T-helper 9 cell (primary cell): Measurements from ENCODE around the gene AP2M1.
"Not testable (repeated sequence)": the region's sequence is repeated elsewhere in the genome, so short reads cannot be mapped to it uniquely, and the experiment has no call there.

Experiments used
- DNase-seq: peaks from one replicate; pipeline ENCODE4 v3.0.0-alpha.2; 2020
- total RNA-seq, 2 donors: gene quantifications; one replicate each; lab custom pipeline; 2026; lab: John Stamatoyannopoulos, UW

The AP2M1 gene
- 111 to 225 reads per million in 2 donors for total RNA-seq

GRCh38 chr3:184174646-184175492 is at the start of gene AP2M1:
AP2M1 (plus strand) TSS chr3:184174855; CDS start chr3:184176994, 2,139 bp downstream.
- DNase-seq: peak; percentile 93

- no peak for DNase-seq
Measured at GRCh38 chr3:184126006-184126405, 48.6 kb upstream of the AP2M1 start.

- DNase-seq: no peak
Measured at GRCh38 chr3:184129012-184129411, 45.6 kb upstream of the AP2M1 start.

GRCh38 chr3:184132945-184133344 is 41.7 kb upstream of the AP2M1 start:
- no peak for DNase-seq

DNA sequence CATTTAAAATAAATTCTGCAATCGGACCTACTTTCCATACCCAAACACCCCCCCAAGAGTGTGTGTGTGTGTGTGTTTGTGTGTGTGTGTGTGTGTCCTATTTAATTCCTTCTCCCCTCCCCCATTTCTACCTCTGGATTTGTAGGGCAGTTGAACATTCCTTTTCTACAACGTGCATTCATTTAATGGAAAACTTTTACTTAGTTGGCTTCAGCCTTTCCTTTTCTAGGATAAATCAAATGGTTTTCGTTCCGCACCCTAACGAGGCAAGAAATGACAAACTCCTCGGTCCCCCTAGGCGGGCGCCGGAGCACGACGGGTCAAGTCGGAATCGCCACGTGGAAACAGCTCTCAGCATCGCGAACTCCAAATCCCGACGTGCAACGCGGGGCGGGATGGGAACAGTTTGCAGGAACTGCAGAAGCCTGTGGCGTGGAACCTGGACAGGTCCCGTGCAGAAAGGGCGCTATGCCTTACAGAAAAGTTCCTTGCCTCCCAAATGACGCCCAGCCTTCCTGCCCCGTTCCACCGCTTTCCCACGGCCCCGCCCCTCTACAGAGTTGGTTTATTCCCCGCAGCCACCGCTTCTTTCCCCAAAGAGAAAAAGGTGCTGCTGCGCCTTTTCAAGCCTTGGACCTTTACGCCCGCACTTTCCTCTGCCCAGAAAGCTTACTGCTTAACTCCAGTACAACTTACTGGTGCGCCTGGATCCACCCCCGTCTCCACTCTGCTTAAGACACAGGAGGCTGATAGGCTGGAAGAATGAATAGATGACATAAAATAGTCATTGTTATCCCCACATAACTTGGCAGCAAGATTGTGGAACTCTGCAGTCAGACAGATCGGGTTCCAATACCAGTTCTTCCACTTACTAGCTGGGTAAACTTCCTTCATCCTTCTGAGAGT is 40.6 kb upstream of the AP2M1 start:
- DNase-seq: peak; percentile 19

GRCh38 chr3:184134746-184135148 is 39.9 kb upstream of the AP2M1 start:
- no peak for DNase-seq

DNA sequence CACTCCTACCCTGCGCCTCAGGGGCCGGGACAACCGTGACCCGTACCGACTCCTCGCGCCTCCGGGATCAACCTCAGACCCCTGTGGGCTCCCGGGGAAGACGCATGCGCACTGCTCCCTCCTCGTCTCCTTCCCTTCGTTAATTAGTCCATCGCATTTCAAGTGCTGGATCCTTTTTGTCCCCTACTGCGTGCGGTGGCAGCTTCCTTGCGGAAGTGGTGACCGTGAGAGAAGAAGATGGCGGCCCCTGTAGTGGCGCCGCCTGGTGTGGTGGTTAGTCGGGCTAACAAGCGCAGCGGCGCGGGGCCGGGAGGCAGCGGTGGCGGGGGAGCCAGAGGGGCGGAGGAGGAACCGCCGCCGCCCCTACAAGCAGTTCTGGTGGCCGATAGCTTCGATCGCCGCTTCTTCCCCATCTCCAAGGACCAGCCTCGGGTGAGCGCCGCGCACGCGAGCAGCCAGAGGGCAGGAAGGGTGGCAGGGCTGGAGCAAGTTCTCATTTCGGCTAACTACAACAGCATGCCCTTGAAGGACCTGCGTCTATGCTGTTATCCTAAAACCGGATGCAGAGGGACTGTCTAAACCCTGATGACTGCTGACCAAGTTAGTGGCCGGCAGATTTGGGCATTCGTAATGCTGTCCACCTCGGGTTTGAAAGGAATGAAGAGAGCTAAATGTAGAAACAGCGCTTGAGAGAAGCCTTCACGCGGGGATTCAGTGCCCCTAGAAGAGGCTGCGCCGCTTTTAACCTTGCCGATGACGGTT is 39.3 kb upstream of the AP2M1 start, which contains the start of gene EIF2B5:
Gene EIF2B5, plus strand, starts transcription at position 210 of the 762 bp plus-strand sequence. Its CDS starts 28 bp downstream, at position 238.
- DNase-seq: peak; percentile 78

DNA sequence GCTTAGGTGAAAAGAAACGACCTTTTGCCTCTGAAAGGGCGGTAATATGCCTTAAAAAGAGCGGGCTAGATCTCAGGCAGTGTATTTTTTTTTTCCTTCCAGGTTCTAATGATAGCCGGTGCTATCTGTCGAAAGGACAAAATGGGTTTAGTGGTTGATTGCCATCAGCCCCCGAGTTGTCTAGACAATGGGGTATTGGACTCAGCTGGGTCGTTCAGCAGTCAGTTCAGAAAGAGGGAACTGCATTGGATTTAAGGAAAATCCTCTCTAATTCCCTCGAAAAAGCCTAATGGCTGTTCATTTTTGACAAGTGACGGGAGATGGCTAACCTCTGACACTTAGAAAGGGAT is 38.8 kb upstream of the AP2M1 start:
- DNase-seq: no peak

DNA sequence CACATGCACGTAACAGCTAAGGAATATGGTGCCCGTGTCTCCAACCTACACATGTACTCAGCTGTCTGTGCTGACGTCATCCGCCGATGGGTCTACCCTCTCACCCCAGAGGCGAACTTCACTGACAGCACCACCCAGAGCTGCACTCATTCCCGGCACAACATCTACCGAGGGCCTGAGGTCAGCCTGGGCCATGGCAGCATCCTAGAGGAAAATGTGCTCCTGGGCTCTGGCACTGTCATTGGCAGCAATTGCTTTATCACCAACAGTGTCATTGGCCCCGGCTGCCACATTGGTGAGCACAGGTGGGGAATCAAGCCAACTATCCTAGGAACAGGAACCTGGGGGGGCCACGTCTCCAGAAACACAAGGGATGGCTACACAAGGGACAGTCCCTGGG is 34.2 kb upstream of the AP2M1 start:
- no peak for DNase-seq

- no peak for DNase-seq
Measured at GRCh38 chr3:184142199-184142598, 32.5 kb upstream of the AP2M1 start.

- DNase-seq: no peak
Measured at GRCh38 chr3:184143327-184143726, 31.3 kb upstream of the AP2M1 start.

- no peak for DNase-seq
Measured at GRCh38 chr3:184144505-184144904, 30.1 kb upstream of the AP2M1 start.

DNA sequence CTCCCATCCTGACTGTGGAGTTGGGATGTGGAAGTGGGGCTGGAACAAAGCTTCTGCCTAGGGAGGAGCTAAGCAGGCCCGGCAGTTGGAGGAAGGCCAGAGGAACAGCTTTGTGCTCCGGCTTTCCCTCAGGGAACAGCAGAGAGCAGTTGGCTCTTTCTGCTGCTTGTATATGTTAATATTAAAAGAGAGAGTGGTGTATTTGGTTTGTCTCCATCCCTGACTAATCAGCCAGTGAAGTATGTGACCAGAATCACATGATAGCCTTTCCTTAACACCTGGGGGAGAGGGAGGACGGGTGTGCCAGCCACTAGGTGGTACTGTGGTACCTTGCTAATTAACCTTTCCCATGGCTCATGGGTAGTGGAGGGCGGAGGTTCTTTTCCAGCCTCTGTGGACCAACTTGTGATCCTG is 29.5 kb upstream of the AP2M1 start:
- DNase-seq: no peak

DNA sequence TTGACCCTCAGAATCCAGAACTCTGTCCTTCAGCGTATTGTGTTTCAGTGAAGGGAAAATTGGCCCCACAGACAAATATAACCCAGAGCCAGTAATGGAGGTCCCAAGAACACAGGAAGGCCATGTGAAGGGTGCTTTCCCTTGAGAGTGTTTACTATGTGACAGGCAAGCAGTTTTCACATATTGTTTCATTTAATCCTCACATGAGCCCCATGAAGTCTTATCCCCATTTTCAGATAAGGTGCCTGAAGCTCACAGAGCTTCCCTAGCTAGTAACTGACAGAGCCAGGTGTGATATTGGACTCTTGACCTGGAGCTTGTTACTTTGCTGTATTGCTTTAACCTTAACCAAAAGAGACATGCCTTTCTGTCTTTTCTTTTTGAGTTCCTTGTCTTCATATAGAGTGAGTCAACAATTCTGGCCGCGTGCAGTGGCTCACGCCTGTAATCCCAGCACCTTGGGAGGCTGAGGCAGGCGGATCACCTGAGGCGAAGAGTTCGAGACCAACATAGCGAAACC is 28.8 kb upstream of the AP2M1 start:
- DNase-seq: no peak

GRCh38 chr3:184148076-184148475 is 26.6 kb upstream of the AP2M1 start:
- DNase-seq: no peak

DNA sequence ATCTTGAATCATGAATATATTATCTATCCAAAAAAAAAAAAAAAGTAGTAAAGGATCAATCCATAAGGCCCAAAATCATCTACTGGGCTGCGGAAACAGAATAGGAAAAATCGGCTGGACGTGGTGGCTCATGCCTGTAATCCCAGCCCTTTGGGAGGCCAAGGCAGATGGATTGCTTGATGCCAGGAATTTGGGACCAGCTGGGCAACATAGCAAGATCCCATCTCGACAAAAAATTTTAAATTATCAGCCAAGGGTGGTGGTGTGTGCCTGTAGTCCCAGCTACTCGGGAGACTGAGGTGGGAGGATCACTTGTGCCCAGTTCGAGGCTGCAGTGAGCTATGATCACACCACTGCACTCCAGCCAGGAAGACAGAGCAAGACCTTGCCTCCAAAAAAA is 25.5 kb upstream of the AP2M1 start:
- no peak for DNase-seq

DNA sequence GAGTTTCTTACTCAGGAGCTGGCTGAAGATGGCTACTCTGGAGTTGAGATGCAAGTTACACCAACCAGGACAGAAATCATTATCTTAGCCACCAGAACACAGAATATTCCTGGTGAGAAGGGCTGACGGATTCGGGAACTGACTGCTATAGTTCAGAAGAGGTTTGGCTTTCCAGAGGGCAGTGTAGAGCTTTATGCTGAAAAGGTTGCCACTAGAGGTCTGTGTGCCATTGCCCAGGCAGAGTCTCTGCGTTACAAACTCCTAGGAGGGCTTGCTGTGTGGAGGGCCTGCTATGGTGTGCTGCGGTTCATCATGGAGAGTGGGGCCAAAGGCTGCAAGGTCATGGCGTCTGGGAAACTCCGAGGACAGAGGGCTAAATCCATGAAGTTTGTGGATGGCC is 24.9 kb upstream of the AP2M1 start:
- DNase-seq: not testable (repeated sequence)

- peak; percentile 28 for DNase-seq
Measured at GRCh38 chr3:184154885-184155643, 19.6 kb upstream of the AP2M1 start, which contains the start of gene DVL3. DVL3 (plus strand) TSS chr3:184155377; CDS start chr3:184155636, 259 bp downstream.

DNA sequence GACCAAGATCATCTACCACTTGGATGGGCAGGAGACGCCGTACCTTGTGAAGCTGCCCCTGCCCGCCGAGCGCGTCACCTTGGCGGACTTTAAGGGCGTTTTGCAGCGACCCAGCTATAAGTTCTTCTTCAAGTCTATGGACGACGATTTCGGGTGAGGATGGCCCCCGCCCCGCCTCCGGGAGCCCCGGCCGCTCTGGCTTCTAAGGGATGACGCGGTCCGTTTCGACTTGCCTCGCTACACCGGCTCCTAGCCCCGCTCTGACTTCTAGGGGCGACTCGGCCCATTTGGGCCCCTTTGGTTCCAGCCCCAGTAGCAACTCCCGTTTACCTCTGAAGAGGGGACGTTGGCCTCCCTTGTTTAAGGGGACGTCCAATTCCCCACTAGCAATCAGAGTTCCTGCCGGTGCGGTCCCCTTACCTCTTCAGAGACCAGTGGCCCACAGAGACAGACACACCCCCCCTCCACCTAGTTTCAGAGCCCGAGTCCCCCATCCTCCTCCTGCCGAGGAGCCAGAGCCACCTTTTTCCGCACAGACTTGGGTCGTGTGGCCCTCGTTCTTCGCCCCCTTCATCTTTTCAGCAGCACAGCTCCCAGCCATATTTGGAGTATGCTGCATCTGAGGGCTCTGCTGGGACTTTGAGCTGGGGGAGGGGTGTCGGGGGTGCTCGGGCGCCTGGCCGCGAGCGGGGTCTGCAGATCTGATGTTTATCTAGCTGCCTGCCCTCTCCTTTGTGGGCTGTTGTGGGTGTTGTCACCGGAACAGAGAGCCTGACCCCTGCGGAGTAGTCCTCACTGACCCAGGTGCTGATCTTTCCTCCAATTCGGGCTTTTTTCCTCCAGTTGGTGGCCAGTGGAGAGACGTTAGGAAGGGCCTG is 18.8 kb upstream of the AP2M1 start:
- peak; percentile 30 for DNase-seq

DNA sequence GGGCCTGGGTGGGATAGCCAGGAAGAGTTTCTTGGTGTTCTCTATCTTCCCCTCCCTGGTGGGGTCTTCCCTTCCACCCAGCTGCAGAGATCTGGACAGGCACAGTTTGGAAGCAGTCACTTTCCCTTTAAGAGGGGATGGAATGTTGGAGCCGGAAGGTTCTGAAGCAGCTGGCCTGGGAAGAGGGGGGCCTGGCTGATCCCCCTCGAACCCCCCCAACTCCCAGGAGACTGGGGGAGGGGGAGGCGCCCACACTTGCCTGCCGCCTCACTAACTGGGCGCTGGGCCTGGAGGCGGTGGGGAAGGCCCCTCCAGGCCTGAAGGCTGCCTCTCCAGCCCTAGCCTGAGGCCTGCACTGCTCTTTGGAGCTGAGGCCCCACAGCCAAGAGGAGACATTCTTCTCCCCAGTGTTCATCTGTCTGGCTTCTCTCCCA is 18.1 kb upstream of the AP2M1 start:
- DNase-seq: no peak

- no peak for DNase-seq
Measured at GRCh38 chr3:184157206-184157605, 17.4 kb upstream of the AP2M1 start.
